Measurements from ENCODE around the gene TFDP1. TPM values are rescaled to one million over a fixed set of nuclear protein-coding genes. Genes with fewer than 3 reads are reported as not detected.

Gene TFDP1
- polyA plus RNA-seq, 2 donors, result 24.2 to 50.3 TPM

GRCh38 chr13:113670541-113670940 is 86.0 kb downstream of the TFDP1 start:
- Histone ChIP-seq H3K27ac (ENCODE audit: low read depth in 2 of 2, low read length in 1 of 2) (no peak overlapping the region), H3K4me1 (ENCODE audit: control insufficient read depth in 2 of 2, insufficient read depth in 2 of 2, low read length in 1 of 2) (peaks cover 0 to 1% of the 10 kb centered on the region in 2 donors), H3K36me3 (ENCODE audit: control insufficient read depth in 2 of 2, insufficient read depth in 2 of 2, low read length in 1 of 2) (no peaks in the 10 kb centered on the region), H3K9me3 (ENCODE audit: control insufficient read depth in 2 of 2, insufficient read depth in 1 of 2, low read depth in 1 of 2, low read length in 1 of 2) (no peaks in the 10 kb centered on the region), H3K27me3 (ENCODE audit: control insufficient read depth in 1 of 2, insufficient read depth in 2 of 2, low read length in 2 of 2) (no peaks in the 10 kb centered on the region), H3K4me3 (ENCODE audit: low read depth in 1 of 2, low read length in 2 of 2) (no peak overlapping the region)
- 90 to 92% methylated on average over 15 to 19 of the region's 19 CpGs for WGBS, 2 donors

- H3K9me3 ChIP-seq (ENCODE audit: control insufficient read depth in 2 of 2, insufficient read depth in 1 of 2, low read depth in 1 of 2, low read length in 1 of 2), result no peaks in the 10 kb centered on the region
- no peaks in the 10 kb centered on the region for H3K27me3 ChIP-seq (ENCODE audit: control insufficient read depth in 1 of 2, insufficient read depth in 2 of 2, low read length in 2 of 2)
- no peaks in the 10 kb centered on the region for H3K4me1 ChIP-seq (ENCODE audit: control insufficient read depth in 2 of 2, insufficient read depth in 2 of 2, low read length in 1 of 2)
- H3K36me3 ChIP-seq (ENCODE audit: control insufficient read depth in 2 of 2, insufficient read depth in 2 of 2, low read length in 1 of 2), result no peaks in the 10 kb centered on the region
- 93 to 94% methylated on average over 54 of the region's 54 CpGs for WGBS, 2 donors
- H3K4me3 ChIP-seq (ENCODE audit: low read depth in 1 of 2, low read length in 2 of 2), result no peak overlapping the region
- H3K27ac ChIP-seq (ENCODE audit: low read depth in 2 of 2, low read length in 1 of 2), result no peak overlapping the region
Measured at GRCh38 chr13:113671066-113672001, 86.8 kb downstream of the TFDP1 start.

- Histone ChIP-seq H3K27ac (ENCODE audit: low read depth in 2 of 2, low read length in 1 of 2) (no peak overlapping the region), H3K36me3 (ENCODE audit: control insufficient read depth in 2 of 2, insufficient read depth in 2 of 2, low read length in 1 of 2) (no peaks in the 10 kb centered on the region), H3K4me3 (ENCODE audit: low read depth in 1 of 2, low read length in 2 of 2) (no peak overlapping the region), H3K27me3 (ENCODE audit: control insufficient read depth in 1 of 2, insufficient read depth in 2 of 2, low read length in 2 of 2) (no peaks in the 10 kb centered on the region), H3K4me1 (ENCODE audit: control insufficient read depth in 2 of 2, insufficient read depth in 2 of 2, low read length in 1 of 2) (no peaks in the 10 kb centered on the region), H3K9me3 (ENCODE audit: control insufficient read depth in 2 of 2, insufficient read depth in 1 of 2, low read depth in 1 of 2, low read length in 1 of 2) (no peaks in the 10 kb centered on the region)
- 86 to 87% methylated on average over 18 of the region's 18 CpGs for WGBS, 2 donors
Measured at GRCh38 chr13:113672002-113672651, 87.6 kb downstream of the TFDP1 start.

Other genes with a start within 250 kb of the TFDP1 start
- gene GRTP1, start 220.6 kb upstream of the TFDP1 start, polyA plus RNA-seq, result 10 to 100 TPM; 13.9 to 15.8 TPM
- gene ADPRHL1, start 131.3 kb upstream of the TFDP1 start, polyA plus RNA-seq, result under 1 TPM; 0.51 to 0.89 TPM
- gene DCUN1D2, start 94.0 kb upstream of the TFDP1 start, polyA plus RNA-seq, result 1 to 10 TPM; 6.9 to 8.9 TPM
- gene ATP4B, start 73.4 kb downstream of the TFDP1 start, polyA plus RNA-seq, result under 1 TPM; 0.04 to 0.06 TPM
- gene GRK1, start 82.5 kb downstream of the TFDP1 start, polyA plus RNA-seq, result not detected
- 1 to 10 TPM; 3.1 to 6.8 TPM for gene TMEM255B, start 174.5 kb downstream of the TFDP1 start, polyA plus RNA-seq